Measurements from ENCODE around the gene ZNF664. TPM values are rescaled to one million over a fixed set of nuclear protein-coding genes. Genes with fewer than 3 reads are reported as not detected.

The ZNF664 gene
- polyA plus RNA-seq, 1 experiment: 42.4 TPM

DNA sequence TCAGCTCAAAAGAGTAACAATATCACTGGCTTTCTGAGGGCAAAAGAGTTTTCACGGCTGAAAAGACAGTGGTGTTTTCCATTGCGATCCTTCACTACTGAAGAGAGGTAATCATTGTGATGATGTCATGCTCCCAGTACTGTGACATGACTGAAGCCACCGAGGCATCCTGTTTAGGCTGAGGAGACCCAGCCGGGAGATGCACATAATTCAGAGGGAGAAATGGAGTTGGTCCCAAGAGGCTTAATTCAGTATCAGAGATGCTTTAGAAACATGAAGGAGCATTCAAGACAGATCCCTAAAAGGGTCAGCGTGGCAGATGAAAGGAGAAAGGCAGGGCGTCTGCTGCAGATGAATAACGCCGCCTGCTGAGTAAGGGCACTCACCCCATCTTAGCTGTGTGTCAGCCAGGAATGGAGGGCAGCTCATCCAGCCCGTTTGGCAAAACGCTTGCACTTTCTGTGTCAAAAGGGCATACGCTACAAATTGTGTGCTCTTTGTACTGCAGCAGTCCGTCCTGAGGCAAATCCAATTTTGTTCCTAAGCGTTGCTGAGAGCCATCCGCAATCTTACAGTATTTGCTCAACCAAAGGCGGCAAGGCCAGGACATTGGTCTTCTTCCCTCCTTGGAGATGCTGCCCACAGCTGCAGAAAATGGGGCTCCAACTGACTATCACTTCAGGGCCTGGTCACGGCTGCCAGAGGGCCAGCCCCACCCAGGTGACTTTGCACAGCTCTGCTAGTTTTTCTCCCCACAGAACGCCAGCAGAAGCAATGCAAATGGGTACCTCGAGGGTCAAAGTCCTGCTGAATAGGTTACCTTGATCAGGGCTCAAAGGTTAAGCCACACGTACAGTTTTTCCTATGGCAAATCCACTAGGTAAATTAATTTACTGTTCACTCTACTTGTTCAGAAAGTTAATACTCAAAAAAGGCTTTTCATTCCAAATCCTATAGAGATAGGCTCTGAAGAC, 23.9 kb upstream of the ZNF664 start:
- Histone ChIP-seq H3K36me3 (ENCODE audit: control insufficient read depth, insufficient read depth, low read length) (peaks cover 4% of the 10 kb centered on the region), H3K27me3 (ENCODE audit: control insufficient read depth, insufficient read depth, low read length) (no peaks in the 10 kb centered on the region), H3K4me3 (ENCODE audit: low read depth, low read length) (no peak overlapping the region)
- ChIA-PET CTCF (interaction anchor here (1.1 kb wide), 1 partner anchor 35 kb away, joined by 3 read pairs; no protein-coding TSS in a partner anchor), POLR2A (no interaction called here)
- DNase-seq (ENCODE audit: low read depth): no peak
- TF ChIP-seq, protein P1, sequence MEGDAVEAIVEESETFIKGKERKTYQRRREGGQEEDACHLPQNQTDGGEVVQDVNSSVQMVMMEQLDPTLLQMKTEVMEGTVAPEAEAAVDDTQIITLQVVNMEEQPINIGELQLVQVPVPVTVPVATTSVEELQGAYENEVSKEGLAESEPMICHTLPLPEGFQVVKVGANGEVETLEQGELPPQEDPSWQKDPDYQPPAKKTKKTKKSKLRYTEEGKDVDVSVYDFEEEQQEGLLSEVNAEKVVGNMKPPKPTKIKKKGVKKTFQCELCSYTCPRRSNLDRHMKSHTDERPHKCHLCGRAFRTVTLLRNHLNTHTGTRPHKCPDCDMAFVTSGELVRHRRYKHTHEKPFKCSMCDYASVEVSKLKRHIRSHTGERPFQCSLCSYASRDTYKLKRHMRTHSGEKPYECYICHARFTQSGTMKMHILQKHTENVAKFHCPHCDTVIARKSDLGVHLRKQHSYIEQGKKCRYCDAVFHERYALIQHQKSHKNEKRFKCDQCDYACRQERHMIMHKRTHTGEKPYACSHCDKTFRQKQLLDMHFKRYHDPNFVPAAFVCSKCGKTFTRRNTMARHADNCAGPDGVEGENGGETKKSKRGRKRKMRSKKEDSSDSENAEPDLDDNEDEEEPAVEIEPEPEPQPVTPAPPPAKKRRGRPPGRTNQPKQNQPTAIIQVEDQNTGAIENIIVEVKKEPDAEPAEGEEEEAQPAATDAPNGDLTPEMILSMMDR (IDR thresholded peaks at IDR 0.05; ENCODE audit: insufficient read depth, low read depth, low read length): no peak

DNA sequence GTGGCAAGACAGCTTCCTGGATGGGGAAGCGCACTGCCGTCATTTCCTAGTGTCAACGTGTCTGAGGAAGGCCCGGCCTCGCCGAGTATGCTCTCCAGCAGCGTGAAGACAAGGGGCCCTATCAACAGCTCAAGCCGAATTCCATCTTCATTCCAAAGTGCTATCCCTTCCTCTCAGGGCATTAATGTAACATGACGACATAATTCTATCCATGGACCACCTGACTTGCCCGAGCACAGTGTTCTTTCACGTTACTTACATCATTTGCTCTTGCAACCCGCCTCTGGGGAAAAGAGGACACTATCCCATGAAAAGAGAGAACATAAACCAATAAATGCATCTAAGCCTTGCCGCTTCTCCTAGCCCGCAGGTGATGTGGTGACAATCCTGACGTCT, 23.2 kb upstream of the ZNF664 start:
- no peak for DNase-seq (ENCODE audit: low read depth)
- CTCF ChIA-PET: interaction anchor here (1.1 kb wide), 1 partner anchor 34 kb away, joined by 3 read pairs; no protein-coding TSS in a partner anchor
- TF ChIP-seq, protein P1 (IDR thresholded peaks at IDR 0.05; ENCODE audit: insufficient read depth, low read depth, low read length): no peak

DNA sequence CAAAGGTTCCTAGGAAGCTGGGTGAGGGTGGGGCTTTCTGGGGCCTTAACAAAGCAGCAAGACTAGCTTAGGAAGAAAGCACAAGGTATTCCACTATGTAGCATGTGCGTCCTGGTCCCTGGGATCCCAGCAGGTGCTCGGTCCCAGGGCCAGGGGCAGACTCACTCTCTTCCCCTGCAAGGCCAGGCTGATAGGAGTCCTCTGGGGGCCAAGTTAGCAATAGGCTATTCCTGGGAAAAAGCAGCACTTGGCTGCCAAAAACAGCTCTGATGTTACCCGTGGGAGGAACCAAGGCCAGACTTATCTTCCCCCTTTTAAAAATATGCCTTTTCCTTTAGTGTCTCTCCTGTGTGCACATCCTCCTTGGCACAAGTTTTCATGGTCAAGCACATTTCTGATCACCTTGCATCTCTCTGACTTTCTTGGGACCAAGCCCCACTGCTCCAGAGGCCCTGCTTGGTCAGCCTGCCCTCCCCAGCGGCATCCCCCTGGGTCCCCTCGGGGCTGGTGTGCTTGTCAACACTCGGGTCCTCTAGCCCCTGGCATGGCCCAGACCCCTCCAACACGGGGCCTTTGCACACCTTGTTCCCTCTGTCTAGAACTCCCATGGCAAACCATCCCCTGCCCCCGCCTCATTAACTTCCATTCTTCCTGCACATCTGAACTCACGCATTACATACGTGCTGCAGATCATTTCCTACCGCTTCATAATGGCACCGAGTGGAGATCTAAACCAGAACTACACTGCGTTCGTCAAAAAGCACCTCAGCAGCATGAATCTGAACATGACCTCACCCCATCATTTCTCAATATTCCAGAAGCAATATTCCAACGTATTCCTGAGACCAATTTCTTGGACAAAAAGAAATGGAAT, 22.3 kb upstream of the ZNF664 start:
- ChIA-PET CTCF (interaction anchor here (0.6 kb wide), 1 partner anchor 34 kb away, joined by 3 read pairs; no protein-coding TSS in a partner anchor), POLR2A (no interaction called here)
- Histone ChIP-seq H3K27me3 (ENCODE audit: control insufficient read depth, insufficient read depth, low read length) (no peaks in the 10 kb centered on the region), H3K4me3 (ENCODE audit: low read depth, low read length) (no peak overlapping the region), H3K36me3 (ENCODE audit: control insufficient read depth, insufficient read depth, low read length) (no peaks in the 10 kb centered on the region; the same call in 1 of the 2 replicates)
- TF ChIP-seq, protein P1 (IDR thresholded peaks at IDR 0.05; ENCODE audit: insufficient read depth, low read depth, low read length): no peak
- no peak for DNase-seq (ENCODE audit: low read depth)

More for the DNA sequence above, 23.2 kb upstream of the ZNF664 start:
- Histone ChIP-seq H3K27me3 (ENCODE audit: control insufficient read depth, insufficient read depth, low read length) (no peaks in the 10 kb centered on the region), H3K4me3 (ENCODE audit: low read depth, low read length) (no peak overlapping the region), H3K36me3 (ENCODE audit: control insufficient read depth, insufficient read depth, low read length) (peaks cover 2% of the 10 kb centered on the region)
- POLR2A ChIA-PET: no interaction called here

DNA sequence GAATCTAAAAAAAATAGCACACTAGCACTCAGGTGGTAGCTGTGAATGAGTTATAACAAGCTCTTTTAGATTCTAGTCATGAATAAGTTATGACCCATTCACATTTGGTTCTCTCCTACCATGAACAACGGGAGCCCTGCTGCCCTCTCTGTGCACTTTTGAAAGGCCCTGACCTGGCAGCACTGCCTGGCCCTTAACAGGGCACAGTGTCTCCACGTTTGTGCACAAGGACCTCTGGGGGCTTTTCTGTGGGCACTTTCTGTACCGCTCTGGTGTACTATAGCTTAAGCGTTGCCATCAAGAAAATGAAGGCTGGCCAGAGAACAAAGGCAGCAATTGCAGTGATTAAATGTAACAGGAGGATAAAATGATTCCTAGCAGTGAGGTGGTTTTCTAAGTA, 21.5 kb upstream of the ZNF664 start:
- POLR2A ChIA-PET: no interaction called here
- CTCF ChIA-PET: no interaction called here
- TF ChIP-seq, protein P1 (IDR thresholded peaks at IDR 0.05; ENCODE audit: insufficient read depth, low read depth, low read length): no peak

DNA sequence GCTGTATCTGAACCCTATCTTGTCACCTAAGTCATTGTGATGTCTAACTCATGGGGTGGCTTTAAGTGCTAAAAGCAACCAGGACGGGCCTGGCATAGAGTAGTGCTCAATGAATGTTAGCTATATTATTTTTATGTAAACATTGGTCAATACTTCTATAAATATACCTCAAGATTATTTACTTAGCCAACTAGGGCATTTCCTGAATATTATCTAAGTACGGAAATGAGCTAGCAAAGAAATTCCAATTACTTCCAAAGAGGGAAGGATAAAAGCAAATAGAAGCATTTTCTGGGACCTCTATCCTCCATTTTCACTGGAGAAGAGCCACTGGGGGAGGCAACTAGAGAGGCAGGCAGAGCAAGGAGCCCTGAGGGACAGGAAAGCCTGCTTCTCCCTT, 21.0 kb upstream of the ZNF664 start:
- DNase-seq (ENCODE audit: low read depth): no peak
- ChIA-PET POLR2A (no interaction called here), CTCF (no interaction called here)
- Histone ChIP-seq H3K36me3 (ENCODE audit: control insufficient read depth, insufficient read depth, low read length) (no peaks in the 10 kb centered on the region), H3K27me3 (ENCODE audit: control insufficient read depth, insufficient read depth, low read length) (no peaks in the 10 kb centered on the region), H3K4me3 (ENCODE audit: low read depth, low read length) (no peak overlapping the region)
- TF ChIP-seq, protein P1 (IDR thresholded peaks at IDR 0.05; ENCODE audit: insufficient read depth, low read depth, low read length): no peak

More for the DNA sequence above, 21.5 kb upstream of the ZNF664 start:
- H3K4me3 ChIP-seq (ENCODE audit: low read depth, low read length): no peak overlapping the region
- no peak for DNase-seq (ENCODE audit: low read depth)
- no peaks in the 10 kb centered on the region for H3K27me3 ChIP-seq (ENCODE audit: control insufficient read depth, insufficient read depth, low read length)
- H3K36me3 ChIP-seq (ENCODE audit: control insufficient read depth, insufficient read depth, low read length): no peaks in the 10 kb centered on the region; the same call in 1 of the 2 replicates

All from BJ (cell line).